ENCODE data around the gene LURAP1L.
"Not testable (repeated sequence)": the region's sequence is repeated elsewhere in the genome, so short reads cannot be mapped to it uniquely, and the experiment has no call there.

LURAP1L gene

DNA sequence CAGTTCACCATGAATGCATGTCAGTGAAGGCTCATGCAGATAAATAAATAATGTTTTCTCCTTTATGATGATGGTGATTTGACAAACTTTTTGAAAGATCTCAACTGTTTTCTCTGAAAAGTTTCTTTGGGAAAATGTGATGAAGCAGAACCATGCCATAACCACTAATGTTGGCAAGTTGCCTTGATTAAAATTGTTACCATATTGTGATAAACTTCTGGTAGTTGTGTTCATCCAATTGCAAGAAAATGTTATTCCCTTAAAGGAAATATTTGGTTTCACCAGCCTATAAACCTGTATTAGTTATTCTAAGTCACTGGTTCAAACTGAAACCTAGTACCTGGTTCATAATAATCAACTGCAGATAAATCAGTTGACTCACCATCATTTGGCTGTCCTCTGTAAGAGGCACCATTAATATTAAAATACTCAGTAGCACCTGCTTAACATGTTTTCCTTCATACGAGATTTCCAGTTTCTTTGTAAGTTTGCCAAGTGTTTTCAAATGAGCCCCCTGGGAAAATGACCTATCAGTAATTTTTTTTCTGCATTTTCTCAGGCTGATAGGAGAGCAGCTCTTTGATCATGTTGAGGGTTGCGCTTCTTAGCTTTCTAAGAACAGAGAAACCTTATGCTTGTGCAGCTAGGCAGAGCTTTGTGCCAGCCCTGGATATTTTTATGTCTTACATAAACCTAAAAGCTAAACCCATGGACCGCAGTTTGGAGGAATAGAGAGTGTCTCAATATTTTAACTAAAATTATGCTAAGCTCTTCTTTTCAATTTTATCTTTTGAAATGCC lies 88.0 kb downstream of the LURAP1L start:
- peak; percentile 65 for DNase-seq

DNA sequence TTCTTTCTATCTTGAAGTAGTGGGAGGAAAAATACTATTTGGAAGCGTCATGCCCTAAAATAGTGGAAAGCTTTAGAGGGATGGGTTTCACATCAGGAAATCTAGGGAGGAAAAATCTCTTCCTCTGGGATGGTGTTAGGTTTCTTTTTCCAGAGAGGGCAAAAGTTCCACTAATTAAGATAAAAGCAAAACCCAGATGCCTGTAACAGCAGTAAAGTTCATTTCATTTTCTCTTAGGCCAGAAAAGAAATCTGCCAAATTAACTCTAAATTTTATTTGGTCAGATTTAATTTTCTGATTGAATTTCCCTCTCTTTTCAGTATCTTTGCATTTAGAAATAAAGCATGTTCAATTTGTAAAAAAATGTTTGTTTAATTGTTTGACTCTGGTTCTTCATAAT lies 88.8 kb downstream of the LURAP1L start:
- no peak for DNase-seq

DNA sequence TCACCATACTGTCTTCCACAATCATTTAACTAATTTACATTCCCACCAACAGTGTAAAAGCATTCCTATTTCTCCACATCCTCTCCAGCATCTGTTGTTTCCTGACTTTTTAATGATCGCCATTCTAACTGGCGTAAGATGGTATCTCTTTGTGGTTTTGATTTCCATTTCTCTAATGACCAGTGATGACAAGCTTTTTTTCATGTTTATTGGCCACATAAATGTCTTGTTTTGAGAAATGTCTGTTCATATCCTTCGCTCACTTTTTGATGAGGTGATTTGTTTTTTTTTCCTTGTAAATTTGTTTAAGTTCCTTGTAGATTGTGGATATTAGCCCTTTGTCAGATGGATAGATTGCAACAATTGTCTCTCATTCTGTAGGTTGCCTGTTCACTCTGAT lies 90.6 kb downstream of the LURAP1L start:
- DNase-seq = not testable (repeated sequence)

Data from fibroblast of skin of right quadriceps (primary cell).